22Rv1 (cell line): ENCODE measurements around the gene TMEM131.

Experiments used
- H3K27ac ChIP-seq: fragments of 450-650 bp; 2 replicates; pipeline ENCODE4 v1.5.1; 2017
- CTCF ChIP-seq: fragments of 450-650 bp; IDR thresholded peaks from 2 replicates; pipeline ENCODE4 v1.5.1; 2017; ENCODE audit warnings: mild to moderate bottlenecking
- ZFX ChIP-seq: fragments of 450-650 bp; IDR thresholded peaks from 2 replicates; pipeline ENCODE4 v1.6.1; 2017; ENCODE audit warnings: antibody characterized with exemption, borderline replicate concordance

TMEM131 gene

GRCh38 chr2:97770445-97770844, 225.3 kb downstream of the TMEM131 start:
- TF ChIP-seq ZFX (no peak), CTCF (no peak)
- H3K27ac ChIP-seq: no peak overlapping the region

- no peak overlapping the region for H3K27ac ChIP-seq
- TF ChIP-seq CTCF: no peak
- TF ChIP-seq ZFX: no peak
These were observed 226.0 kb downstream of the TMEM131 start for GRCh38 chr2:97769711-97770110.

- TF ChIP-seq ZFX: no peak
- TF ChIP-seq CTCF: no peak
- no peak overlapping the region for H3K27ac ChIP-seq
These were observed 226.4 kb downstream of the TMEM131 start for GRCh38 chr2:97769308-97769707.

- TF ChIP-seq ZFX (no peak), CTCF (no peak)
- H3K27ac ChIP-seq: no peak overlapping the region
These were observed 229.2 kb downstream of the TMEM131 start for GRCh38 chr2:97766567-97766966.

GRCh38 chr2:97765933-97766332, 229.8 kb downstream of the TMEM131 start:
- TF ChIP-seq CTCF (no peak), ZFX (no peak)
- H3K27ac ChIP-seq: no peak overlapping the region

GRCh38 chr2:97764559-97765263, 231.0 kb downstream of the TMEM131 start:
- no peak overlapping the region for H3K27ac ChIP-seq
- TF ChIP-seq CTCF (no peak), ZFX (no peak)

- no peak overlapping the region for H3K27ac ChIP-seq
- TF ChIP-seq ZFX: no peak
These were observed 232.4 kb downstream of the TMEM131 start for GRCh38 chr2:97763176-97763845.
